Heart left ventricle (tissue), 16 donors: ENCODE measurements around the gene CAPRIN1. TPM values are rescaled to one million over a fixed set of nuclear protein-coding genes. Genes with fewer than 3 reads are reported as not detected.

Experiments used
- ATAC-seq, 4 donors: fragments of 200-7000 bp; cut with Tn5 transposase; one replicate each; pipeline ENCODE4 v1.9.1; 2020 to 2022; ENCODE audit warnings: moderate library complexity in 4 of 4, mild to moderate bottlenecking in 3 of 4, moderate number of reproducible peaks in 1 of 4
- DNase-seq, 5 donors: peaks; one replicate each; pipeline ENCODE4 v3.0.0-alpha.2; 2020
- H3K27ac ChIP-seq, 12 donors: fragments of 200-600 bp; sonication (generic) in 4 of 12; one replicate each; pipeline versions ENCODE4 v1.5.0 to v1.8.0; 2016 to 2022; ENCODE audit warnings: mild to moderate bottlenecking in 2 of 12
- H3K27me3 ChIP-seq, 9 donors: fragments of 200-600 bp; sonication (generic) in 2 of 9; one replicate each; pipeline versions ENCODE4 v1.5.1 to v1.8.0; 2016 to 2022; ENCODE audit warnings: mild to moderate bottlenecking in 3 of 9
- H3K36me3 ChIP-seq, 9 donors: fragments of 200-600 bp; sonication (generic) in 2 of 9; one replicate each; pipeline versions ENCODE4 v1.5.0 to v1.8.0; 2018 to 2022; ENCODE audit warnings: mild to moderate bottlenecking in 2 of 9
- H3K4me1 ChIP-seq, 12 donors: fragments of 200-600 bp; sonication (generic) in 4 of 12; one replicate each; pipeline versions ENCODE4 v1.5.0 to v1.8.0; 2016 to 2022; ENCODE audit warnings: mild to moderate bottlenecking in 3 of 12
- H3K4me3 ChIP-seq, 12 donors: fragments of 200-600 bp; sonication (generic) in 4 of 12; one replicate each; pipeline versions ENCODE4 v1.5.0 to v1.8.0; 2017 to 2022; ENCODE audit warnings: mild to moderate bottlenecking in 9 of 12, moderate library complexity in 4 of 12
- H3K9me3 ChIP-seq, 12 donors: fragments of 200-600 bp; sonication (generic) in 4 of 12; one replicate each; pipeline versions ENCODE4 v1.5.0 to v1.8.0; 2016 to 2022; ENCODE audit warnings: mild to moderate bottlenecking in 1 of 12
- CTCF ChIP-seq, 12 donors: fragments of 200-600 bp; sonication (generic) in 4 of 12; IDR thresholded peaks; one replicate each; pipeline versions ENCODE4 v1.5.0 to v1.8.0; 2018 to 2022; ENCODE audit warnings: antibody characterized with exemption in 12 of 12, mild to moderate bottlenecking in 5 of 12
- POLR2A ChIP-seq, 2 donors: fragments of 450-650 bp; IDR thresholded peaks; one replicate each; pipeline ENCODE4 v1.6.1; 2017; ENCODE audit warnings: antibody characterized with exemption in 2 of 2, mild to moderate bottlenecking in 2 of 2, moderate library complexity in 2 of 2
- WGBS, 4 donors: extraction: QIAGEN DNeasy Blood & Tissue Kit in 2 of 4; methylation state at CpG; one replicate each; pipeline versions ENCODE4 v1.1.5 to v1.1.7; 2013 to 2018; 5-methylcytosine and 5-hydroxymethylcytosine counted together
- intact Hi-C, 10 donors: fragments of 100-400 bp; cut with DNase I; formaldehyde crosslinking; loops; one replicate each; pipeline versions ENCODE4 v1.11.1 to v1.14.2; 2022
- polyA plus RNA-seq, 2 donors: library from polyadenylated mRNA; stranded (reverse); fragments of 200-250 nt; gene quantifications; one replicate each; pipeline ENCODE4 v1.2.3, GENCODE V29; 2013
- total RNA-seq, 9 donors: library from RNA; depleted of rRNA in 2 of 9; stranded (reverse); fragments of >200 nt in 2 of 9; fragmentation: NEBNext Ultra II Directional in 3 of 9; extraction: Animal tissue kit (Norgen Biotek cat#: 25700) in 3 of 9; gene quantifications; one replicate each; pipeline versions ENCODE4 v1.1.0 to v1.2.4, GENCODE V29; 2016 to 2023
- donor health status: ischemic (EF 13 %, LVEDD 7.1; RV severe dilation, severe dysfunction).
- donor health status: healthy with polysubstance abuse.
- donor health status: DM: no; HTN: yes; CAD: no.
- donor health status: DM: no; HTN: no; CAD: no.
- donor health status: ischemic (EF 25% LVEDD 6.9; RV normal size, moderate dysfunction).
- donor health status: ischemic (EF 25% LVEDD 5.7; RV mildly dilated, moderate dysfunction).
- donor health status: healthy.
- donor health status: DM: yes; HTN: yes; CAD: no.
- donor health status: ischemic (EF 35%, LVEDD 5.7; RV mildly dilated, moderate dysfunction).
- donor health status: nonischemic (EF 11% LVEDD 7.7; RV severe dilation, severe dysfunction).
- donor health status: DM: yes; HTN: yes; CAD: no.
- donor health status: PGD.
- donor health status: ischemic (EF 29% LVEDD 5.4; RV normal size, mild dysfunction).
- donor health status: nonischemic (EF 23%, LVEDD 6.1; RV moderate dilation, normal function).

The CAPRIN1 gene
- total and polyA plus RNA-seq, 11 donors, result 35.4 to 134 (median 107) TPM

GRCh38 chr11:34145847-34146381 lies 94.4 kb downstream of the CAPRIN1 start:
- DNase-seq (no peak), ATAC-seq (no peak)
- intact Hi-C loops, result no loop called here
- H3K27me3 ChIP-seq, result no peaks in the 10 kb centered on the region
- H3K4me1 ChIP-seq, result peaks cover 0 to 8% (median 0%) of the 10 kb centered on the region in 12 donors
- H3K4me3 ChIP-seq, result no peak overlapping the region
- no peak overlapping the region for H3K27ac ChIP-seq
- H3K36me3 ChIP-seq, result peaks cover 0 to 100% (median 92%) of the 10 kb centered on the region in 9 donors
- 86 to 91% (median 88%) methylated on average over 8 of the region's 8 CpGs for WGBS, 4 donors
- no peaks in the 10 kb centered on the region for H3K9me3 ChIP-seq
- TF ChIP-seq CTCF (IDR thresholded peaks at IDR 0.05), result no peak
- no peak for TF ChIP-seq POLR2A (IDR thresholded peaks at IDR 0.05)

- H3K36me3 ChIP-seq, result peaks cover 0 to 100% (median 92%) of the 10 kb centered on the region in 9 donors
- TF ChIP-seq CTCF (IDR thresholded peaks at IDR 0.05), result no peak
- TF ChIP-seq POLR2A (IDR thresholded peaks at IDR 0.05), result no peak
- no peak overlapping the region for H3K4me3 ChIP-seq
- no peaks in the 10 kb centered on the region for H3K9me3 ChIP-seq
- H3K27ac ChIP-seq, result no peak overlapping the region
- intact Hi-C loops, result no loop called here
- no peak for ATAC-seq
- DNase-seq, result no peak
- H3K4me1 ChIP-seq, result peaks cover 0 to 8% (median 0%) of the 10 kb centered on the region in 12 donors
- 92 to 97% (median 94%) methylated on average over 12 of the region's 12 CpGs for WGBS, 4 donors
- H3K27me3 ChIP-seq, result no peaks in the 10 kb centered on the region
Observed at GRCh38 chr11:34146411-34146810, 94.9 kb downstream of the CAPRIN1 start.

GRCh38 chr11:34146866-34147265 lies 95.3 kb downstream of the CAPRIN1 start:
- ATAC-seq (no peak), DNase-seq (no peak)
- TF ChIP-seq POLR2A (IDR thresholded peaks at IDR 0.05) (no peak), CTCF (IDR thresholded peaks at IDR 0.05) (no peak)
- Histone ChIP-seq H3K4me3 (no peak overlapping the region), H3K36me3 (peaks cover 0 to 98% (median 90%) of the 10 kb centered on the region in 9 donors), H3K4me1 (peaks cover 0 to 8% (median 0%) of the 10 kb centered on the region in 12 donors), H3K27me3 (no peaks in the 10 kb centered on the region), H3K27ac (no peak overlapping the region), H3K9me3 (no peaks in the 10 kb centered on the region)
- 73 to 87% (median 82%) methylated on average over 5 of the region's 5 CpGs for WGBS, 4 donors
- intact Hi-C loops, result no loop called here

GRCh38 chr11:34147581-34147980 lies 96.0 kb downstream of the CAPRIN1 start:
- intact Hi-C loops, result no loop called here

More at GRCh38 chr11:34147581-34147980, 96.0 kb downstream of the CAPRIN1 start:
- 83 to 87% (median 86%) methylated on average over 8 of the region's 8 CpGs for WGBS, 4 donors
- ATAC-seq (no peak), DNase-seq (no peak)
- Histone ChIP-seq H3K36me3 (peaks cover 0 to 98% (median 90%) of the 10 kb centered on the region in 9 donors), H3K9me3 (no peaks in the 10 kb centered on the region), H3K27ac (no peak overlapping the region), H3K4me1 (peaks cover 0 to 8% (median 0%) of the 10 kb centered on the region in 12 donors), H3K27me3 (no peaks in the 10 kb centered on the region), H3K4me3 (no peak overlapping the region)
- TF ChIP-seq POLR2A (IDR thresholded peaks at IDR 0.05) (no peak), CTCF (IDR thresholded peaks at IDR 0.05) (no peak)
